Neutrophil (primary cell): ENCODE data around the gene PDGFC.

Experiments
- H3K27ac ChIP-seq: fragments of 200-600 bp; sonication (generic); 2 replicates; pipeline ENCODE4 v1.5.1; 2016; ENCODE audit warnings: mild to moderate bottlenecking, moderate library complexity
- H3K27me3 ChIP-seq: fragments of 200-600 bp; sonication (generic); 2 replicates; pipeline ENCODE4 v1.6.0; 2016; ENCODE audit warnings: mild to moderate bottlenecking
- H3K36me3 ChIP-seq: fragments of 200-600 bp; sonication (generic); 2 replicates; pipeline ENCODE4 v1.5.1; 2017
- H3K4me1 ChIP-seq, 2 experiments: fragments of 200-600 bp in 1 of 2; sonication (generic) in 1 of 2; 1 replicate in 1 of 2; 2 replicates in 1 of 2; pipeline versions ENCODE4 v1.5.1 to v1.6.1; 2013 to 2016; ENCODE audit warnings: low read depth in 1 of 2, low read length in 1 of 2, mild to moderate bottlenecking in 1 of 2, moderate library complexity in 1 of 2; ENCODE audit not compliant: control insufficient read depth in 1 of 2, insufficient read depth in 1 of 2
- H3K4me3 ChIP-seq, 2 experiments: fragments of 200-600 bp in 1 of 2; sonication (generic) in 1 of 2; 1 replicate in 1 of 2; 2 replicates in 1 of 2; pipeline ENCODE4 v1.5.1; 2013 to 2016; ENCODE audit warnings: low read depth in 1 of 2, low read length in 1 of 2, mild to moderate bottlenecking in 1 of 2, moderate library complexity in 1 of 2
- H3K9me3 ChIP-seq: fragments of 200-600 bp; sonication (generic); 2 replicates; pipeline ENCODE4 v1.5.1; 2016
- CTCF ChIP-seq: fragments of 200-600 bp; sonication (generic); IDR thresholded peaks from 2 replicates; pipeline ENCODE4 v1.5.1; 2016; ENCODE audit warnings: antibody characterized with exemption

PDGFC gene

GRCh38 chr4:156865451-156865850 is 106.1 kb downstream of the PDGFC start:
- no peaks in the 10 kb centered on the region for H3K27me3 ChIP-seq

GRCh38 chr4:156858071-156858470 is 113.5 kb downstream of the PDGFC start:
- H3K27me3 ChIP-seq = no peaks in the 10 kb centered on the region
- no peak for TF ChIP-seq CTCF
- H3K4me1 ChIP-seq = no peaks in the 10 kb centered on the region
- no peaks in the 10 kb centered on the region for H3K36me3 ChIP-seq
- H3K9me3 ChIP-seq = no peaks in the 10 kb centered on the region
- H3K27ac ChIP-seq = no peak overlapping the region
- no peak overlapping the region for H3K4me3 ChIP-seq

More at GRCh38 chr4:156865451-156865850, 106.1 kb downstream of the PDGFC start:
- H3K36me3 ChIP-seq = no peaks in the 10 kb centered on the region
- H3K9me3 ChIP-seq = no peaks in the 10 kb centered on the region
- H3K27ac ChIP-seq = no peak overlapping the region
- no peaks in the 10 kb centered on the region for H3K4me1 ChIP-seq
- H3K4me3 ChIP-seq = no peak overlapping the region
- TF ChIP-seq CTCF = no peak

GRCh38 chr4:156838761-156839160 is 132.8 kb downstream of the PDGFC start:
- H3K36me3 ChIP-seq = no peaks in the 10 kb centered on the region
- no peak for TF ChIP-seq CTCF
- H3K27me3 ChIP-seq = no peaks in the 10 kb centered on the region
- H3K9me3 ChIP-seq = no peaks in the 10 kb centered on the region
- H3K27ac ChIP-seq = no peak overlapping the region
- H3K4me1 ChIP-seq = no peaks in the 10 kb centered on the region
- no peak overlapping the region for H3K4me3 ChIP-seq

- Histone ChIP-seq H3K4me1 (no peaks in the 10 kb centered on the region), H3K36me3 (no peaks in the 10 kb centered on the region), H3K27me3 (no peaks in the 10 kb centered on the region), H3K9me3 (no peaks in the 10 kb centered on the region), H3K27ac (no peak overlapping the region), H3K4me3 (no peak overlapping the region)
- TF ChIP-seq CTCF = no peak
These were observed 133.8 kb downstream of the PDGFC start for GRCh38 chr4:156837625-156838345.

- Histone ChIP-seq H3K4me1 (peaks cover 0 to 9% of the 10 kb centered on the region in 2 experiments), H3K9me3 (no peaks in the 10 kb centered on the region), H3K4me3 (no peak overlapping the region), H3K27me3 (no peaks in the 10 kb centered on the region), H3K27ac (no peak overlapping the region), H3K36me3 (no peaks in the 10 kb centered on the region)
- TF ChIP-seq CTCF = no peak
These were observed 138.7 kb downstream of the PDGFC start for GRCh38 chr4:156832886-156833285.
